ENCODE results near the gene ING5.

ING5 gene

GRCh38 chr2:241673189-241673663, 28.6 kb upstream of the ING5 start:
- DNase-seq, result no peak

- DNase-seq, result no peak
These were observed 27.8 kb upstream of the ING5 start for GRCh38 chr2:241673797-241674725.

- no peak for DNase-seq
These were observed 26.0 kb upstream of the ING5 start for GRCh38 chr2:241675885-241676284.

- no peak for DNase-seq
These were observed 25.2 kb upstream of the ING5 start for GRCh38 chr2:241676665-241677064.

- DNase-seq, result no peak
These were observed 24.4 kb upstream of the ING5 start for GRCh38 chr2:241677392-241677791.

- no peak for DNase-seq
These were observed 23.5 kb upstream of the ING5 start for GRCh38 chr2:241678307-241678706.

- no peak for DNase-seq
These were observed 22.9 kb upstream of the ING5 start for GRCh38 chr2:241678784-241679540.

GRCh38 chr2:241680044-241680443, 21.8 kb upstream of the ING5 start:
- no peak for DNase-seq

- no peak for DNase-seq
These were observed 20.8 kb upstream of the ING5 start for GRCh38 chr2:241680827-241681599.

- no peak for DNase-seq
These were observed 15.6 kb upstream of the ING5 start for GRCh38 chr2:241686324-241686649.

- peak; percentile 95 for DNase-seq
These were observed 15.0 kb upstream of the ING5 start, which contains the start of gene DTYMK for GRCh38 chr2:241686650-241687425. DTYMK (minus strand) TSS chr2:241686815; CDS start chr2:241686783, 32 bp downstream.

- DNase-seq, result no peak
These were observed 12.5 kb upstream of the ING5 start for GRCh38 chr2:241689306-241689705.

- DNase-seq, result no peak
These were observed 11.6 kb upstream of the ING5 start for GRCh38 chr2:241690202-241690717.

- DNase-seq, result no peak
These were observed 9.4 kb upstream of the ING5 start for GRCh38 chr2:241692448-241692847.

- DNase-seq, result no peak
These were observed 6.2 kb upstream of the ING5 start for GRCh38 chr2:241695651-241696050.

GRCh38 chr2:241701149-241701398, 765 bp upstream of the ING5 start:
- DNase-seq, result no peak

- DNase-seq, result peak; percentile 88
These were observed 554 bp downstream of the ING5 start for GRCh38 chr2:241702155-241703031.

- no peak for DNase-seq
These were observed 1.3 kb downstream of the ING5 start for GRCh38 chr2:241703032-241703604.

- no peak for DNase-seq
These were observed 4.7 kb downstream of the ING5 start for GRCh38 chr2:241706537-241706936.

- DNase-seq, result no peak
These were observed 7.0 kb downstream of the ING5 start for GRCh38 chr2:241708879-241709278.

- DNase-seq, result no peak
These were observed 17.3 kb downstream of the ING5 start for GRCh38 chr2:241719093-241719492.
